DMS79 treated with DMSO at 0.1 percent for 48 hours (cell line): ENCODE data around the gene BMP2K.
"Not testable (repeated sequence)": the region's sequence is repeated elsewhere in the genome, so short reads cannot be mapped to it uniquely, and the experiment has no call there.

Source experiments
- DNase-seq: peaks from one replicate; lab custom pipeline; 2025; lab: John Stamatoyannopoulos, UW

The BMP2K gene

DNA sequence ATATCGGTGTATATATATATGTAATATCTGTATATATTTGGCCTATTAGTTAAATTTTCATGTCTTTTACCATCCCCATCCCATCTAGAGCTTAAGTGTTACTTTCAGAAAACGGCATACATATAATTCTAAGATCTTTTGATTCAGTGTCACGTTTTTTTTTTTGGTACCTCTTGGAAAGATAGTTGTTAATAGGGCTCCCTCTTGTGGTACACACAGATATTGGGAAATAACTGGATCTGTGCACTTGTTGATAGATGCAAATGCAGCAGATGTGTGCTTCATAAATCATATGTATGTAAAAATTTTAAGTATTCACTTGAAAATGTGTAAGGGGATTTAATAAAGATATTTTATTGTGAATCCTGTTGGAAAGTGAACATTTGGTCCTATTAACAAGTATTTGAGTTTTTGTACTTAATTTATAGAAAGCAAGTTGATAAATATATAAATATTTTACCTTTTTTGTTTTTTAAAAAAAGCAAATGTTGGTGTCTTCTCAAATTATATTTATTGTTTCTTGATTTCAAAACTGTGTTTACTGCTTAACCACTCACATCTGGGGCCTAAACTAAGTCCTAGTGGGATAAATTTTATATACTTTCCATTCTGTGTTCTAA lies 88.4 kb downstream of the BMP2K start:
- peak; percentile 70 for DNase-seq

DNA sequence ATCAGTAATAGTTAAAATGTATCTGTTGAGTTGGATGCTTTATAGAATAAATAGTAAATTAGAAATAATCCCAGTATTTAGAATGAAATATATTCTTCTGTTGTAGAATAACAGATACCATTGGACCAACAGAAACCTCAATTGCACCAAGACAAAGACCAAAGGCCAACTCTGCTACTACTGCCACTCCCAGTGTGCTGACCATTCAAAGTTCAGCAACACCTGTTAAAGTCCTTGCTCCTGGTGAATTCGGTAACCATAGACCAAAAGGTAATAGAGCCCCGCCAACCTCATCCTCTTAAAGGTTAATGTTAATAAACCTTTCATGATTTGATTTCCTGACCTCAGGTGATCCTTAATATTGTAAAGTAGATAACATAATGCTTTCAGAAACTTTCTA lies 89.3 kb downstream of the BMP2K start:
- DNase-seq: no peak

DNA sequence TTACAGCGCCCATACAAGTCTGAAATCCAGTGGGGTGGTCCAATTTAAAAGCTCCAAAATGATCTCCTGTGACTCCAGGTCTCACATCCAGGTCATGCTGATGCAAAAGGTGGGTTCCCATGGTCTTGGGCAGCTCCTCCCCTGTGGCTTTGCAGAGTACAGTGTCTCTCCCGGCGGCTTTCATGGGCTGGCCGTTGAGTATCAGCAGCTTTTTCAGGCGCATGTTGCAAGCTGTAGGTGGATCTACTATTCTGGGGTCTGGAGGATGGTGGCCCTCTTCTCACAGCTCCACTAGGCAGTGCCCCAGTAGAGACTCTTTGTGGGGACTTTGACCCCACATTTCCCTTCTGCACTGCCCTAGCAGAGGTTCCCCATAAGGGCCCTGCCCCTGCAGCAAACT lies 92.6 kb downstream of the BMP2K start:
- DNase-seq: not testable (repeated sequence)

DNA sequence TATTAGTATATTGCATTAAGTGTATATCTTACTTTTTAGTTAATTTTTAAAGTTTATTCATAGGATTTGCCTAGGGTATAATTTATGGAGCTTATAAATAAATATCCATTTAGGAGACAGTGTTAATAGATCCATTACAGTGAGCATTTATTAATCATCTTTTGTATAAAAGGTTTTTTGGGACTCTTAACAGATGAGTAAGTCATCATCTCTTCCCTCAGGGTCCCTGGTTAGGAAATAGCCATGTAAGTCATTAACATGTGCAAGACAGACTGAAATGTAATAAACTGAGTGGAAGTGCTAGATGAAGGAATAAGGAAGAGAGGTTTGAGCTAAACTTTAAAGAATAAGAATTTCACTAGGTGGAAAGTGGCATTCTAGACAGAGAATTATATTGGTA lies 93.9 kb downstream of the BMP2K start:
- DNase-seq: no peak

DNA sequence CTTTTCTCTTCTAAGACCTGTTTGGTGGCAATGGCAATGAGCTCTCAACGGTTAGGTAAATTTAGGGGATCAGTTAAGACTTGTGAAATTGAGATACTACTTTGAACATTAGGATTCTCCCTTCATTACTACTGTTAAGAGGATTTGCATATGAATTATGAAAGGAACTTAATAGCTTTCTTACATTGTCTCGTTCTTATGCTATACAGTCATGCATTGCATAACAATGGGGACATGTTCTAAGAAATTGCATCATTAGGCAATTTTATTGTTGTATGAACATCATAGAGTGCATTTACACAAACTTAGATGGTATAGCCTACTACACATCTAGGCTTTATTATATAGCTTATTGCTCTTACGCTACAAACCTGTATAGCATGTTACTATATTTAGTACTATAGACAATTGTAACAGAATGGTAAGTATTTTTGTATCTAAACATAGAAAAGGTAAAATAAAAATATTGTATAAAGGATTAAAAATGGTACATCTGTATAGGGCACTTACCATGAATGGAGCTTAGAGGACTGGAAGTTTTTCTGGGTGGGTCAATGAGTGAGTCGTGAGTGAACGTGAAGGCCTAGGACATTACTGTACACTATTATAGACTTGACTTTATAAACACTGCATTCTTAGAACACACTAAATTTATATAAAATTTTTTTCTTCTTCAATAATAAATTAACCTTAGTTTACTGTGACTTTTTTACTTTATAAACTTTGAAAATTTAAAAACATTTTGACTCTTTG lies 100.6 kb downstream of the BMP2K start:
- no peak for DNase-seq

DNA sequence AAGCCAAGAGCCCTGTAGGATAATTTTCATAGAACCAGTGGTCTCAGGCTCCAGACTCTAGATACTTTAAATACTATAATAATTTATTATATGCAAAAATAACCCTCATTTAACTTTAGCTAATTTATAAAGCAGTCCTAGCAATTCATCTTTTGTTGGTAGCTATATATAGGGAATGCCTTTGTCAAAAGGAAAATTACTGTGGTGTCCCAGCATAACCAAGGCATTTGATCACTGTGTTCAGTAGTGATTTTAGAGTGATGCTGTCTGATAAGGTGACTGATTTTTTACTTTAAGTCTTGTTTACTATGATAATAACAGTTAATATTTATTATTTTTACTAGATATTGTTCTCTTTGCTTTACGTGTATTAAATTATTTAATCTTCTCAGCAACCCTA lies 101.9 kb downstream of the BMP2K start:
- DNase-seq: no peak

DNA sequence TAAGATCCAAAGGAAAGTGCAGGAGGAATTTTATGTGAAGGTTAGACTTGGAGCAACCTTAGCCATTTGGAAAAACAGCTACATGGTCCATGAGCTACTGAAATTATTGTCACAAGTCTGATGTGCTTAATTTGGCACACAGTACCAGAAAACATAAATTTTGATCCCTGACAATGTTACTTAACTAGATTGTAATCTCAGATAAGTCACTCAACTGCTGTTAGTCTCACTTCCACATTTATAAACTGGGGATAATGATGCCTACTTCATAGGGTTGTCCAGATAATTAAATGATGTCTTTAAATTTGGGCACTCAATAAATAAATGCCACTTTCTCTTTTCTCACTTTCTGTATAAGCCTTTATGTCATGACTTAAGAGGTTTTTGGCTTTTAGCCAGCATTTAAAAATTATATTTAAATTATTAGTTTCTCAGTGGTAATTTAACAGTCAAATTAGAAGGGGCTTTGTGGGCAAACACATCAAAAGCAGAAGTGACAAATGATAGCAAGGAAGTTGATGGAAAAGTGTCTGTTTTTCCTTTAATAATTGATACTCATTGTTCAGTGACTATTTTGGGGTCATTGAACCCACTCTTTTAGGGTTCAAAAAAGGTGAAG lies 104.8 kb downstream of the BMP2K start:
- DNase-seq: no peak

DNA sequence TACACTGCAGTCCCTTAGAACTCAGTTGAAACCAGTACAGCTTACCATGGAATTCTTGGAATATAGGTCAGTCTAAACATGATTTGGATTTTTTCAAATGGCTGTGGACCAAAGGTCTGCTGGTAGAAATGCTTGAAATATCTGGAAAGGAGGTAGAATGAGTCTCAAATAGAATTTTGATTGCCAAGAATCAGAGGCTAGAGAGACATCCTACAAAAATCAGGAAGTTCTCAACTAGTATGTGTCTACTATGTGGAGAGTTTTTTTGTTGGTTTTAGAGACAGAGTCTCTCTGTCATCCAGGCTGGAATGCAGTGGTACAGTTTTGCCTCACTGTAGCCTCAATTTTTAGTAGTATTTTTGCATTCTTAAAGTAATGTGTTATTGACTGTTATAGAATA lies 109.4 kb downstream of the BMP2K start:
- no peak for DNase-seq

DNA sequence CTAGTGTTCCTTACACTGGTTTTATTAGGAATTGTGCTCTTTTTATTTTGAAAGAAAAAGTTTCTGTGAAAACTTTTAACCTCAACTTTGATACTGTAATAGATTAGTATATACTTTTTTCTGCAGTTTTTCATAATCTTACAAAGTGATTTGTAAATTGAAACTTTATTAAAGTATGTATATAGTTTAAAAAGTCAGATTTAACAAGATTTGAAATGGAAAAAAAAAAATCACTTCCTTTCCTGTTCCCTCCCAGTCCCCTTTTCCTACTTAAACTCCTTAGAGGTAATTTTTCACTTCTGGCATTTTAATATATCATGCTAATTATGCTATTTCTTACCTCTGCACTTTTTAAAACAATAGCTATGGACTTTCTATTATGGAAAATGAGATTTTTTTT lies 113.8 kb downstream of the BMP2K start:
- no peak for DNase-seq

DNA sequence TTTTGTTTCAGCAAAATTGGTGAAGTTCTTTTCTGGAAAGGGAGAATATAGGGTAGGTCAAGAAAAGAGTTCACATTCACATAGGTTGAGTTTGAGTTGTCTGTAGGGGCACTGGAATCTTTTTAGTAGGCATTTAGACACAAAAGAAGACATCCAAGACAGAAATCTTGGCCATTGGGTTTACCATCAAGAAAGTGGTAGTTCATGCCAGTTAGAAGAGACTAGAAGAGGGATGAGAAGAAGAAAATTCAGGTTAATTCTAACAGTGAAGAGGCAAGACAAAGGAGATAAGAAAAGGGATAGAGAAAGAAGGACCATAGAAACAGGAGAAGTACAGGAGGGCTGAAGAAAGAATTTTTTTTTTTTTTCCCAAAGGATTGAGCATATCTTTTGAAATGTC lies 123.2 kb downstream of the BMP2K start:
- DNase-seq: no peak

DNA sequence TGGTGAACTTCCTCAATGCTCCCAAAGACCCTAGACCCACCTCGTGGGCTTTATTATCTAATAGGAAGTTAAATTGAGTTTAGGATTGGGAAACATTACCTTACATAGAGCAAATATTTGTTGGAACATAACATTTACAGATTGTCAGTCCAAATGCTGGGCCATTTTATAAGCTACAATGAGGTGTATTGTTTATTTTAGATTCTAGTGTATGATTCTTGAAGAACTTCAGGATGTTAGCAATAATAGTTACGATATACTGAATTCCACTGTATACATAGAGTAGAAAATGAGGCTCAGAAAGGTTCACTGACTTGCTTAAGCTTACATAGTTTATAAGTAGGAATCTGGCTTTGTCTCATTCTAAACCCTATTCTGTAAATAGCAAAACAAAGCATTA lies 125.7 kb downstream of the BMP2K start:
- DNase-seq: no peak

DNA sequence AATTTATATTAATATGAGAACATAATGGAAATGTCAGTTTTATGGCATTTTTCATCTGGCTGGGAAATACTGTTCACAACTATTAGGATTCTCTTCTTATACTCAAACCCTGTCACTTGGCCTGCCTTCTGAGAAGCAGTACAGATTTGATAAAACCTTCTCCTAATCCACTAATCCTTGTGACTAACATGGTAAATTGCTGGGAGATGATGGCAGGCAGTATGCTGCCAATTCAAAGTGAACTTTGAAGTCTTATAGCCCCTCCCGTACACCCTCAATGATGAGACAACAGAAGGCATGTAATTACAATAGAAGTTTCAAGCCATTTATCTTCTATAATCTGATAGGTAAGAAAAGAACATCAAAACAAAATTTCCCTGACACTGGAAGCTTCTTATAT lies 126.1 kb downstream of the BMP2K start:
- DNase-seq: no peak

DNA sequence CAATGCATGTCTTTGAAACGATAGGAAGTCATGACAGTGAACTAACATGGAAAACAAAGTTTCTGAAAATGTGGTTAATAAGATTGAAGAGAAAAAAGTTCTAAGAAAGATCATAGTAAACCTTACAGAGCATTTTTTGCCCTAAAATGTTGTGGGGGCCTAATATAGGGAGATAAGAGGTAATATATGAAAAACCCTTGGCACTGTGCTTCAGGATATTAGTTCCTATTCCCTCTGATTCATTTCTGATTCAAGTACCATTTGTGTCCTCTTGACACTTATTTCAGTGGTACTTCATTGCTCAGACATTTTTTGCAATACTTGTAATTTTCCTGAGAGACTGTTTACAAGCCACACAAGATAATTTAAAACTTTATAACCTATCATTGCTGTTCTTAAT lies 128.0 kb downstream of the BMP2K start:
- DNase-seq: peak; percentile 11

DNA sequence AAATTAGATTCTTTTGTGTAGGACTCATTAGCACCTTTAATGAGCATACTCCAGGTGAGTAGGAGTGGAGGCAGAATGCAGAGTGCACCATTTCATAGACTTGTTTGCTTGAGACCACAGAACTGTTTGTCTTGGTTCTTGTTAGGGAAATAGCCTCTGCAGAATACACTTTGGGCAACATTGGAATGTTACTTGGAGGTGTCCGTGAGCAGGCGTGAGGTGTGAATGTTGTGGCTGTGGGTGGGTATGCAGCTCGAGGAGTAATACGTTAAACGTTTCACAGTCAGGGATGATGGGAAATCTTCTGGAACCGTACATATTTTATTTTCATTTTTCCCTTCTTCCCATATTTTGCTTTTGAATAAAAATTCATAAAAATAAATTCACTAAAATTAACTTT lies 131.5 kb downstream of the BMP2K start:
- DNase-seq: no peak

DNA sequence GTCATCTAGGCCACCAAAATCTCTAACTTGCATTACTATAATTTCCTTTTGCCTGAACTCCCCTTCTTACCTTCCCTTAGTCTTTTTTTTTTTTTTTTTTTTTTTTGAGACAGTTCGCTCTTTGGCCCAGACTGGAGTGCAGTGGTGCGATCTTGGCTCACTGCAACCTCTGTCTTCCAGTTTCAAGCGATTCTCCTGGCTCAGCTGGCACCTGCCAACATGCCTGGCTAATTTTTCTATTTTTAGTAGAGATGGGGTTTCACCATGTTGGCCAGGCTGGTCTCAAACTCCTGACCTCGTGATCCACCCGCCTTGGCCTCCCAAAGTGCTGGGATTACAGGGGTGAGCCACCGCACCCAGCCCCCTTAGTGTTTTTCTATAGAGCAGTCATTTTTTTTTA lies 132.8 kb downstream of the BMP2K start:
- not testable (repeated sequence) for DNase-seq

DNA sequence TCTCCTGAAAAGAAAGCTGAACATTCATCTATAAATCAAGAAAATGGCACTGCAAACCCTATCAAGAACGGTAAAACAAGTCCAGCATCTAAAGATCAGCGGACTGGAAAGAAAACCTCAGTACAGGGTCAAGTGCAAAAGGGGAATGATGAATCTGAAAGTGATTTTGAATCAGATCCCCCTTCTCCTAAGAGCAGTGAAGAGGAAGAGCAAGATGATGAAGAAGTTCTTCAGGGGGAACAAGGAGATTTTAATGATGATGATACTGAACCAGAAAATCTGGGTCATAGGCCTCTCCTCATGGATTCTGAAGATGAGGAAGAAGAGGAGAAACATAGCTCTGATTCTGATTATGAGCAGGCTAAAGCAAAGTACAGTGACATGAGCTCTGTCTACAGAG lies 134.5 kb downstream of the BMP2K start:
- no peak for DNase-seq

DNA sequence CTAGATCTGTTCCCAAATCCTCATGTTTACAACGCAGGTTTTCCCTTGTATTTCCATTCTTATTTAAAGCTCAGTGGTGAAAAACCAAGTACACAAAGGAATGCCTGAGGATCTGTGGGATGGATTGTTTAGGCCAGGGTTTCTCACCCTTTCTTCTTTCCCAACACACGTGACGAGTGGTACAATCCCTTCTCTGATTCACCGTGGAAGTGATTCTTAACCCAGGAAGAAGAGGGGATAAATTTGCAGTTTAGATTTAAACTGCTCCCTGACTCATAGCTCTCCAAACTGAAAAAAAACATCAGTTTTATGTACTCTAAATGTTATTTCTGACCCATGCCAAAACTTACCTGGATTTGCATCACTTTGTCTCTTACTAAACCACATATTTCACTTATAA lies 146.1 kb downstream of the BMP2K start:
- no peak for DNase-seq

DNA sequence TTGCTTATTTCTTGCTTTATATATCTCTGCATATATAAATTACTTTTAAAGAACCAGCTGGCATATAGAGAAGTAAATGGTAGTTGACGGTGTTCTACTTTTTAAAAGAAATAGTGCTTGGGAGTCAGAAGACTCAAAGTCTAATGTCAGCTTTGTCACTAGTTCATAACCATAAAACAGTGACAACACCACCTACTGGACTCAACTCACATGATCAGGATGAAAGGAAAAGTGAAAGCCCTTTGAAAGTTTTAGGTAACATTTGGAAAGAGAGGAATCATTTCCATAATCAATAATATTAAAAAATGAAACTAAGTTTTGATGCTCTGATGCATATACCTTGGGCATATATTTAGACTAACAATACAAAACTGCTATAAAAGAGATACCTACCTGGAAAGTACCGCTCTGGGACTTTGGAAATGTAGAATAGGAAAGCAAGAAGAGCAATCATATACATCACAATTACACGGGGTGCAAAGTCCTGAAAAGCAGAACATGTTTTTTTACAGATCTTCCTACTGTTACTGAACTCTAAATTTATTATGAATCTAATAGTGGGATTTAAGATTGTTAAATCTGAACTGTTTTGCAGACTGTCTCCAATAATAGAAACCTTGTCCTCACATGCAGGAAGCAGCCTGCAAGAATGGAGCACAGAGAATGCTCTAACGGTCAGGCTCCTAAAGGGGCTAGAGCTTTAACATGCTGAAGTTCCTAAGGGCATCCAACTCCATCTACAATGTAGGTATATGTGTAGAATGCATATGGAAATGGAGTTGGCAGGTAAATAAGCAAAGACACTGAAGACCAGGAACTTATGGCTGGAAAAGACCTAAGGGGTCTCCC lies 147.5 kb downstream of the BMP2K start:
- no peak for DNase-seq

DNA sequence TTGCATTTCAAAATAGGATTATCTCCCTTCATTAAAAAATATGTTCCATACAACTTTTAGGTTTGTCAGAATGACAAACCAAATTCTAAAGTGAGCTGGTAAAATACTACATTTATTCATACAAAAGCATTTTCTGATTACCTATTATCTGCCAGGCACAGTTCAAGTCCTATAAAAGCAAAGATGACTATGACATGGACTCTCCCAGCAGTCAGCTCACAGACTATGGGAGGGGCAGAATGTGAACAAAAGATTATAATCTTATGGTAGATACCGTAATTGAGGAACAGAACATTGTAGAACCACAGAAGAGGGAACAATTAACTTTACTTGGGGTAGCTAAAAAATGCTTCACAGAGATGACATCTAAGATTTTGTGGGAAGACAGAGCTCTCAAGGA lies 150.7 kb downstream of the BMP2K start:
- no peak for DNase-seq

DNA sequence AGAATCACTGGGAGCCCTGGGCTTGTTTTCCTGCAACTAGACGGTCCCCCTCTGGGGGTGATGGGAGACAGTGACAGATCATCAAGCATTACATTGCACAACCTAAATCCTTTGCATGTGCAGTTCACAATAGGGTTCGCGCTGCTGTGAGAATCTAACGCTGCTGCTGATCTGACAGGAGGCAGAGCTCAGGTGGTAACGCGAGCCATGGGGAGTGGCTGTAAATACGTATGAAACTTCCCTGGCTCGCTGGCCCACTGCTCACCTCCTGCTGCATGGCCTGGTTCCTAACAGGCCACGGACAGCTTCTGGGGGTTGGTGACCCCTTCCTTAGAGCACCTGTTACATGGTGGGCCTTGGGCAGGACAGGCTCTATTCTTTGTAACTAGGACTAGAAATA lies 152.7 kb downstream of the BMP2K start:
- no peak for DNase-seq

DNA sequence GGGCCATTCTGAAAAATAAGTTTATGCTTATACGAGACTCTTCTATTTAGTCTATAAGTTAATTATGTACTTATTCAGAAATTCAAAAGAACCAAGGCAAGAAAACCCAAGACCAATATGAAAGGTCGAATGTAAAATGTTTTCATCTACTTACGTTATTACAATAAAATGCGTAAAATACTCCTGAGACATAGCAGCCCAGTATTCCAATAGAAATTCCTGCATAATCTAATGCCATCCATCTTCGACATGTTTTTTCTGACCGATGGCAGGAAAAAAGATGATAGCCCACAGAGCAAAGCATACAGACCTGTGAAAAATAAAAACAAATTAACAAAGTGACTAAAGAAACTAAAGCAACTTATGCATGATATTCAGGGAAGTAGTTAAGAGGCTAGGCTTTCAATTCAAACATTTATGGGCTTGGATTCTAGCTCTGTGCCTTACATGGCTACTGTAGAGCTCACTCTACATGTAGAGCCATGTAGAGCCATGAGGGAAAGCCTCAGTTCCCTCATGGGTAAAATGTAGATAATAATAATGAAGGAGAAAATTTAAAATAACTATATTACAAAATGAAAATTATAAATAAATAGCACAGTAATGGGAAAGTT lies 154.0 kb downstream of the BMP2K start:
- DNase-seq: no peak

DNA sequence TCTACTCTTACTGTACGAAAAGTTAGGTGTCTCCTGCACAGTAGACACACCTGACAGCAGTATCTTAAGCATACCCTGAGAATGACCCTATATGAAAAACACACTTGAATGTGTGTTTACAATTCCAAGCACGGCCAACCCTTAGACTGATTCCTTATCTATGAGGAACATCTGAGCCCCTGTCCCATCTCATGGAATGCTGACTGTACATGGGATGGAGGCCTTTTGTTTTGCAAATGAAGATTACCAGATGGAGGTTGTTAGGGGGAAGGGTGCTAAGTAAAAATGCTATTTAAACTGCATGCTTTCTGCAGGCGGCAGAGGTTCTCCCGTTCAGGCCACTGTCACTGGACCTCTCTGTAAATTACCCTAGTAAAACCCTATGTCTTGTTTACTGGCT lies 160.8 kb downstream of the BMP2K start:
- no peak for DNase-seq
